ENCODE data around the gene THAP3. TPM values are rescaled to one million over a fixed set of nuclear protein-coding genes. Genes with fewer than 3 reads are reported as not detected.
A peak's percentile ranks its signal among the peaks of the same experiment; 100 is the strongest.

The THAP3 gene
- total and polyA plus RNA-seq, 2 donors (not counting 1 experiment from before 2014, with no cell fraction given), result 20.2 to 30.4 TPM

- TF ChIP-seq CTCF (IDR thresholded peaks at IDR 0.05) (no peak), EZH2 (IDR thresholded peaks at IDR 0.05; ENCODE audit: borderline replicate concordance, insufficient read depth, low read depth, low read length, poor library complexity, severe bottlenecking) (no peak)
- no peak for DNase-seq
- H3K4me2 ChIP-seq (replicated peaks; ENCODE audit: low read depth, low read length, poor library complexity, severe bottlenecking), result peak overlapping the region; percentile 100
- POLR2A ChIA-PET, result interaction anchor here (0.7 to 3.4 kb wide), 6 partner anchors 10 to 208 kb away, joined by 4 to 21 read pairs (median 12); partner anchors contain the start of genes NOL9, PHF13, TAS1R1 and ZBTB48
- CTCF ChIA-PET, result interaction anchor here (1.1 to 5.4 kb wide), 4 partner anchors 20 to 47 kb away, joined by 3 to 33 read pairs (median 10); partner anchors contain the start of genes NOL9, TAS1R1, THAP3 and ZBTB48
- peak overlapping the region; percentile 78 for H3K9ac ChIP-seq (ENCODE audit: low read length)
- peak; percentile 29 for ATAC-seq (ENCODE audit: low read depth)
- peak overlapping the region; percentile 66 to 94 (median 82) for H3K4me3 ChIP-seq (ENCODE audit: control extremely low read depth in 1 of 5, extremely low read depth in 1 of 5, insufficient read depth in 1 of 5, low read depth in 2 of 5, low read length in 4 of 5)
- H3K27me3 Mint-ChIP-seq, result no peaks in the 10 kb centered on the region
- no peaks in the 10 kb centered on the region for H3K9me3 ChIP-seq (ENCODE audit: control extremely low read depth in 1 of 3, control insufficient read depth in 2 of 3, insufficient read depth in 1 of 3, low read length in 2 of 3)
- H3K4me1 ChIP-seq (ENCODE audit: control insufficient read depth in 2 of 2, insufficient read depth in 2 of 2, low read length in 2 of 2), result peaks cover 29 to 43% of the 10 kb centered on the region in 2 donors
- peaks cover 0 to 10% of the 10 kb centered on the region in 2 experiments for H3K36me3 ChIP-seq (replicated peaks in 1 of 2; ENCODE audit: control extremely low read depth in 1 of 2, control insufficient read depth in 1 of 2, extremely low read depth in 1 of 2, insufficient read depth in 2 of 2, low read length in 1 of 2)
- H3K27me3 ChIP-seq (replicated peaks in 1 of 4; ENCODE audit: control extremely low read depth in 1 of 4, control insufficient read depth in 3 of 4, insufficient read depth in 4 of 4, low read length in 3 of 4), result no peaks in the 10 kb centered on the region
- H3K79me2 ChIP-seq (ENCODE audit: control insufficient read depth, insufficient read depth, low read length), result peaks cover 46% of the 10 kb centered on the region
- under 1% methylated on average over 103 of the region's 103 CpGs for WGBS (ENCODE audit: insufficient coverage)
- intact Hi-C loops (cut with micrococcal nuclease), result loop anchor here (1.0 to 2.0 kb wide), 5 partner anchors 22 to 183 kb away; partner anchors contain the start of genes CAMTA1, DNAJC11 and NOL9
- H3K9me3 Mint-ChIP-seq (ENCODE audit: insufficient read depth), result no peaks in the 10 kb centered on the region
- peak overlapping the region; percentile 93 for H3K4me3 Mint-ChIP-seq
- H3K27ac ChIP-seq (ENCODE audit: low read length in 2 of 2), result peak overlapping the region in 1 of 2 donors; percentile 51
- H3K27ac Mint-ChIP-seq, result peak overlapping the region; percentile 92
- peaks cover 41% of the 10 kb centered on the region for H4K20me1 ChIP-seq (ENCODE audit: control insufficient read depth, insufficient read depth, low read length, poor library complexity, severe bottlenecking)
- peak overlapping the region; percentile 89 for H2AFZ ChIP-seq (ENCODE audit: insufficient read depth, low read depth, low read length, poor library complexity, severe bottlenecking)
- H3K4me1 Mint-ChIP-seq, result peaks cover 40% of the 10 kb centered on the region
Measured at GRCh38 chr1:6601923-6602668, 22.6 kb upstream of the THAP3 start.
